Superior temporal gyrus (tissue), 1 donor: ENCODE data around the gene SESN3.
"Not testable (repeated sequence)": the region's sequence is repeated elsewhere in the genome, so short reads cannot be mapped to it uniquely, and the experiment has no call there.

Experiments
- DNase-seq: peaks from one replicate; pipeline ENCODE4 v3.0.0-alpha.2; 2016; ENCODE audit errors: extremely low spot score

The SESN3 gene

DNA sequence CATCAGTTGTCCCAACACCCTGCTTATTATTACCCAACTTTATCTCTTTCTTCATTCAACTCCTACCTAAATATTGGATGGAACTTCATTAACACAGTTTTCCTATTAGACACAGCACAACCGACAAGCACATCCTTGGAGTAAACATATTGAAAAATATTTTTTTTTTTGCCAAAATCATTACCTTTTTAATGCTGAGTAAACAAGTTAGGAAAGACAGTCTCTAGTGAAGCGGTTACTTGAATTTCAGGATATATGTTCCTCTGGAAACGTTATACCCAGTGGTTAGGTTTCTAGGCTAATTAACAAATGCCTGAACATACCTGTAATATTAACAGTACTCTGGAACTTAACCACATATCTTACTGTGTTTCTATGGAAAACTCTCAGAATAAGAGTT is 11.4 kb downstream of the SESN3 start:
- no peak for DNase-seq

GRCh38 chr11:95218149-95218548 is 12.9 kb downstream of the SESN3 start:
- no peak for DNase-seq

GRCh38 chr11:95212609-95213008 is 18.4 kb downstream of the SESN3 start:
- no peak for DNase-seq

DNA sequence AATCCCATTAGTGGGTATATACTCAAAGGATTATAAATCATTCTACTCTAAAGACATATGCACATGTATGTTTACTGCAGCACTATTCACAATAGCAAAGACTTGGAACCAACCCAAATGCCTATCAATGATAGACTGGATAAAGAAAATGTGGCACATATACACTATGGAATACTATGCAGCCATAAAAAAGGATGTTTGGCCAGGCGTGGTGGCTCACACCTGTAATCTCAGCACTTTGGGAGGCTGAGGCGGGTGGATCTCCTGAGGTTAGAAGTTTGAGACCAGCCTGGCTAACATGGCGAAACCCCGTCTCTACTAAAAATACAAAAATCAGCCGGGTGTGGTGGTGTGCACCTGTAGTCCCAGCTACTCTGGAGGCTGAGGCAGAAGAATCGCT is 21.5 kb downstream of the SESN3 start:
- DNase-seq, result not testable (repeated sequence)

DNA sequence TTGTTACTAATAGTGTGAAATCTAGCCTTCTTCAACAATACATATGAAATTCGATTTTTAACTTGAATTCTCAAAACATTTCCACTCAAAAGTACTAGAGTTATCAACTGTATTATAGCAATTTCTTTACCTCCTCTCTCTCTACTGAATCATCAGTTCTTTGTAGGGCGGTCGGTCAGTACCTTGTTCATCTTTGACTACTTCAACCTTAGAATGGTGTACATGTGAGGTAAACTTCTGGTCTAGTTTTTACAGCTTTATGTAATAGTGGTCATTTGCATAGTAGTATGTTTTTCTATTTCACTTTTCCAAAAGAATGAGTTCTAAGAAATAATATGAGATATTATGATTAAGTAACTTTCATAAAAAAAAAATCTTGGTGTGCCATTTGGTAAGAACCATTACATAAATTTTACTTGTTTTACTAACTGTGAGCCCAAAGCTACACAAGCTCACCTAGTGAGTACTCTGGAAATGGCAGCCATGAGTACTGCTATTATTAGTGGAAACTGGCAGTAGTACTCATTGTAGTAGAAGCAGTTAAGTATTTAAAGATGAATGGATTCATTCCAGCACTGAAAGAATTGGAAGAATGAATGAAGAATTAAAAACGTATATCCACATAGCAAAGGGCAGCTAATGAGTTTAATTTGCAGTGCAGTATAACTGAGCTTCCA is 30.1 kb downstream of the SESN3 start:
- no peak for DNase-seq

DNA sequence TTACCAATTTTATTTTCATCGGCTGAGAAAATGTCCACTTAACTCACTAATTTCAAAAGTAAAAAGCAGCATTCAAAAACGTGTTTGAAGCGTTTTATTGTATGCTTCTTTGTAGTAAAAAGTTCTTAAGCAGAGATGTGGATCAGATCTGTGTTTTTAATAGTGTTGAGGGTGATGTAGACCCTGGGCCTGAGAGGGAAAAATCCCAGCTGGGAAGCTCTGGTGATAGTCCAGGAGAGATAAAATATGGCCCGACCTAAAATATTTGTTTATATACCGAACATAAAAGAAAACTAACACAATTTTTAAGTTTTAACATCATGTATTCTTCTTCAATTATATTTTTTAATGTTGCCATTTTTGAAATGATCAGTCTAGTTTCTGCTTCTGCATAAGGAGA is 35.2 kb downstream of the SESN3 start:
- DNase-seq, result no peak

- DNase-seq, result no peak
These were observed 37.5 kb downstream of the SESN3 start for GRCh38 chr11:95193541-95193940.

GRCh38 chr11:95192717-95193116 is 38.3 kb downstream of the SESN3 start:
- no peak for DNase-seq

- DNase-seq, result no peak
These were observed 43.3 kb downstream of the SESN3 start for GRCh38 chr11:95187723-95188122.

DNA sequence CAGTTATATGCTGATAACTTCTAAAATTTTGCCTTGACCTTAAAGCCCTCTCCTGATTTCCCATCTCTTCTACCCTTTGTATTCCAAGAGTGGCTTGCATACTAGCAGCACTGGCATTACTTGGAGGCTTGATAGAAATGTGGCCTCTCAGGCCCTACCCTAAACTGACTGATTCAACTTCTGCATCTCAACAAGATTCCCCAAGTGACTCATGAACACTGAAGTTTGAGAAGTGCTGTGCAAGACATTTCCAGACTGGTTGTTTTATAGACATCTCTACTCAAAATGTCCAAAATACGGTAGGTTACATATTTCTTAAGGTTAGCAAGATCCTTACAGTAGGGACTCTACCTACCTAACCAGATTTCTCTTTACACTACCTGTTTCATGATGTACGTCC is 48.6 kb downstream of the SESN3 start:
- DNase-seq, result no peak

DNA sequence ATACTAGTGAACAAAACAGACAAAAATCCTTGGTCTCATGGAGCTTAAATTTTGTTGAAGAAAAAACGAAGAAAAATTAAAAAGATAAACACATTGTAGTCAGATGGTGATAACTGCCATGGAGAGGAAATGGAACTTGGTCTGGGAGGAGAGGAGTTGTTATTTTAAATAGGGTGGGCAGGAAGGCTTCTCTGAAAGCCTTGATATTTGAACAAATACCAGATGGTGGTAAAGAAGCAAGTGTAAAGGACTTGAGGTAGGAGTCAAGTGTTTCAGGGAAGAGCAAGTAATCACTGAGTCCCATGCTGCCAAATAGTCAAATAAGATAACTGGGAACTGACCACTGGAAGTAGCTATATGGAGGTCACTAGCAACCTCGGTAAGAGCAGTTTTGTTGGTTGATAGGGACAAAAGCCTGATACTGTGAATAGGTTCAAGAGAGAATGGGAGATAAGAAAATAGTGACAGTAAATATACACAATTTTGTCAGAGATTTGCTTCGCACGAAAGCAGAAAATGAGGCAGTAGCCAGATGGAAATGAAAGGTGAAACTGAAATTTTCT is 55.1 kb downstream of the SESN3 start:
- DNase-seq, result no peak

DNA sequence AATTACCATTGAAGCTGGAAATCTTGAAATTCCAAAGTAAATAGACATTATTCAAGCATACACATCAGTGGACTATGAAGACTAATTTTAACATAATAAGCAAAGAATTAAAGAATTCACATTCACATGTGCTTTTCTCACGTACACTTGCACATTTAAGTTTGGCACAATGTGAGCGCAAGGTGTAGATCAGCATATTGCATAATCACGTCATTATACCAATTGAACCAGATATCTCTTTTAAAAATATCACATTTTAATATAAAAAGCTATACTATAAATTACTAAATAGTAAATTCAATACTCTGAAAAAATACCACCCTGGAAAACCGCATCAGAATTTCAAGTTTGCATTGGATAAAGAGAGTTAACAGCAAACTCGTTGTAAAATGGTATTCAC is 60.7 kb downstream of the SESN3 start:
- DNase-seq, result no peak

DNA sequence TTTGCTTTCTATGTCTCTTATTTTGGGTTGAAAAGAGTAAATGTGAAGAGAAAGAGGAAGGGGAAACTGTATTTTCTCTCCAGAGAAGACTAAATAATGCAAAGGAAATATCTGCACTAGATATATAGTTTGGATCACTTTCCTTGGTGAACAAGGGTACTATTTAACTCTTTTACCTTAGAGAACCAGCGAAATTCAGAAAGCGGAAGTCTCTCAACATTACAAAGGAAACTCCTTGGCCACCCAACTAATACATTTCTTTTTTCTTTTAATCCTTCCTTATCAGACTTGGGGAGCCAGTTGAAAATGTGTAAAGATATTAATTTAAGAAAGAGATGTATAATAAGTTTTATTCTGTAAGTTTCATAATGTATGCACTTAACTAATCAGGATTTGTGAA is 64.2 kb downstream of the SESN3 start:
- DNase-seq, result no peak

DNA sequence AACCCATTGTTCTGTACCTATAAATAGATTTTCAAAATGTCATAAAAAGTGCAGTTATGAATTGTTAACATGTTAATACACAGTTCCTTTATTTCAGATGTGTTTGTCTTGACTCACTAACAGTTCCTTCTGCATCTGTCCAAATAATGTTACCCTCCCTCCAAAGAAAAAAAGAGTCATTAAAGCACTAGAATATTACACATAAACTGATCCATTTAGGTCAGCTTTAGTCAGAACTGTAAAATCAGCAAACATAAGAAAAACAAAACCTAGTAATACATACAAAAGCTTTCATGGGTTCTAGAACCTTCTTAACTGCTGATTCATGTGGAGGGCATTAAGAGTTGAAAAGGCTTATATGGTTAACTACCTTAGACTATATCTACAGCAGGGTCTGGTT is 65.4 kb downstream of the SESN3 start:
- DNase-seq, result no peak

DNA sequence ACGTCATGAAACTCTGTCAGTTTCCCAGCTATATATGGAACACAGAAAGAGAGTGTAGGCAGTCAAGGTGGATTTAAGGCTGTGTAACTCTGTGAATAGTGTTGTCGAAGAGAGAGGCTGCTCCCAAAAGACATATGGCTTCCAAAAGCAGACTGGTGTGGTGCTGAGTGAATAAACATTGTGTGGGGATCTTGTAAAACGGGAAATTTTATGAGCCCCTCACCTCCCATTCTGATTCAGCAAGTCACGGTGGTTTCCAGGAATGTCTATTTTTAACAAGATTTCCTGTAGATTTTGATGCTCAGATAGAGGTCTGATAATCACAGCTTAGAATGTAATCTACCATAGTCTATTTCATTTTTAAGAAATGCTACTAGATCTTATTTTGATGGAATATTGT is 67.9 kb downstream of the SESN3 start:
- DNase-seq, result no peak

DNA sequence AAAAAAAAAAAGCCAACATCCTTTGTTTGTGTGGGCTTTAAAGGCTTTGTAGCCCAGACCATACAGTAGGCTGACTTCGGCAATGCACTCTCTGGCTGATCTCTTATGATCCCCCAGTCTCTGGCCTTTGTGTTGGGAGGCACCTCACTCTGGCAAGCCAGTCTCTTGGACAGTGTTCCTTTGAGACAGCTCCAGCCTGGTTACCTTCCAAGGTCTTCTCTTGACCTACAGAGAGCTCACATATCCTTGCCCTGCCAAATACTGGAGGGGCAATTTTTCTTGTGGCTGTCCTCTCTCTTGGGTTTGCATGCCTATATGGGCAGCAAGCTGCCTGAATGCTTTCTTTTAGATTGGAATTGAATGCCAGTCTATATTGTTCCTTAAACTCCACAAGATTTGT is 69.8 kb downstream of the SESN3 start:
- no peak for DNase-seq

GRCh38 chr11:95157824-95158223 is 73.2 kb downstream of the SESN3 start:
- no peak for DNase-seq

DNA sequence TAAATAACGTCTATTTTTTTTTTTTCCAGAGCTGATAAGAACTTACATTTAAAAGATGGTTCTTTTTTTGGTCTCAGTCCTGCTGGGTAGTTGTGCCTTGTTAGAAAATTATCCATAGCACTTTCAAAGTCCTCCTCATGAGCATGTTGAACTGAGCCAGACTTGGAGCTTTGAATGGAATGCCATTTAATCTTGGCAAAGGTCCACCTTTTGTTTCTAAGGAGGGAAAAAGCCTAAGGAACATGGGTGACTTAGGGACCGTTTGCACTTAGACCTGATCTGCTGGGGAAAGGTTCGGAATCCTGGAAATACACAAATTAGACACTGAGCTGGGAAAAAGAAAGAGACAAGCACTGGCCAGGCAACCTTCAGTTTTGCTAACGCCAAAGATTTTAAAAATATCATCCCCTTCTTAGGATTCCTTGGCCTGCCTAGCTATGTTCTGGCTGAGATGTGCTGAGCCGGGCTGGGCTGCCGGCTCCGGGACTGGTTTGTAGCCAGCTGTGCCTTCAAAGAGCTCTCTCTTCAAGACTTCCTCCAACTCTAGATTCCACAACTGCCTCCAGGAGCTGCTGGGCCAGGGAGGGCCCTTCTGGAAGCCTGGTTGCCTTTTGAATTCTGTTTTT is 74.0 kb downstream of the SESN3 start:
- DNase-seq, result no peak

DNA sequence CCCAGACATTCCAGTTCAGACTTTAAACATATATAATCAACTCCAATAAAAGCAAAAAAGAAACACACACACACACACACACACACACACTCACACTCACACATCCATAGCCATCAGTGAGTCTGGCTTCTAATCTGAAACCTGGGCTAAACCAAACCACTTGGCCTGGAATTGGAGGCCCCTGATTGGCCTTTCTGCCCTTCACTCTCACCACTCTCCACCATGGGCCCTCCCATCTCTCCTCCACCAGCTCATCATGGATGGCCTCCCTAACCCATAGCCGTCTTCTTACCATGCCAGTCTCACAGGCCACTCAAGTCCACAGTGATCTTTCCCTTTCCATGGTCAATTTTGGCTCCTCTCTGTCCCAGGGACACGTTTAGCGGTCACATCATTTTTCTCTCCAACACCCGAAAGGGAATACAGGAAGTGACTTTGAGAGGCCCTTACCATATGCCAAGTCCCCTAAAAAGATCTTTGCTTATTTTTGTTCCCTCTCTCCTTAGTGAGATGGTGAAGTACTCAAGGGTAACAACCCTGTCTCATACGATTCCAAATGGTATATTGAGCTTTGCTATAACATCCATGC is 74.8 kb downstream of the SESN3 start:
- no peak for DNase-seq

GRCh38 chr11:95155385-95155784 is 75.6 kb downstream of the SESN3 start:
- DNase-seq, result no peak

- DNase-seq, result no peak
These were observed 76.5 kb downstream of the SESN3 start for GRCh38 chr11:95154514-95154913.

DNA sequence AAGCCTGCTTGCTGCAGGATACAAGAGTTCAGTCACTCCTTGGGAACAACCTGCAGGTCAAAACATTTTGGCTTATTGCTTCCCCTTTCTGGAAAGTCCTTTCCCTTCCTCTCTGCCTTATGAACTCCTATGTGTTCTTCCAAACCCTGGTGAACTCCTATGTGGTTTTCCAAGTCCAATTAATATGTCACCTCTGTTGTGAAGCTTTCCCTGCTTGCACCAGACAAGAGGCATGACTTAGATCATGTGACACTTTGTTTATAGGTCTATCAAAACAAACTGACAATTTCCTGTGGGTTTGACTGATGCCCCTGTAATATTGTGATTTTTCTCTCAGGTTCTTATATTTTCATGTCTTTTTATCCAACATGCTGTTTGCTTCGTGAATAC is 77.2 kb downstream of the SESN3 start:
- no peak for DNase-seq
